ENCODE data around the gene CAMK1D.

CAMK1D gene

DNA sequence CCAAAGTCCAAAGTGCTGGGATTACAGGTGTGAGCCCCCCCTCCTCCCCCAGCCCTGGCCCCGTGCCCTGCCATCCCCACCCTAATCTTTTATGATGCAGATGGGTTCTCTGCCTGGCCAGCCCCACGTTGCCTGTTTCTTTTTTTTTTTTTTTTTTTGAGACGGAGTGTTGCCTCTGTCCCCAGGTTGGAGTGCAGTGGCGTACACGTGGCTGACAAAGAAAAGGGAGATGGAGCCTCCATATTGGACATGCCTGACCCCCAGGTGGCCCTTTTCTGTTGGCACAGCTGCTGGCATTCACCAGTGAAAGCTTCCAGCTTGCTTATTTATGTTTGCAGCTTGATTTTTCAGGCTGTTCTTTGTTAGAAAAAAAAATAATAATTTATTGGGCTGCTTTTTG lies 416.9 kb downstream of the CAMK1D start:
- no peak overlapping the region for H3K9ac ChIP-seq (ENCODE audit: low read length)
- no peaks in the 10 kb centered on the region for H3K36me3 ChIP-seq (ENCODE audit: control insufficient read depth, insufficient read depth, low read length)

GRCh38 chr10:12768156-12769100 lies 419.1 kb downstream of the CAMK1D start:
- no peak overlapping the region for H3K9ac ChIP-seq (ENCODE audit: low read length)
- no peaks in the 10 kb centered on the region for H3K36me3 ChIP-seq (ENCODE audit: control insufficient read depth, insufficient read depth, low read length)
- no peaks in the 10 kb centered on the region for H3K4me1 ChIP-seq (ENCODE audit: control insufficient read depth, insufficient read depth, low read length)
- H3K4me3 ChIP-seq (ENCODE audit: low read length): no peak overlapping the region
- H3K27me3 ChIP-seq (ENCODE audit: control insufficient read depth, insufficient read depth, low read length): no peaks in the 10 kb centered on the region
- no peaks in the 10 kb centered on the region for H3K9me3 ChIP-seq (ENCODE audit: control insufficient read depth, low read length)

More for the DNA sequence above, 416.9 kb downstream of the CAMK1D start:
- no peaks in the 10 kb centered on the region for H3K9me3 ChIP-seq (ENCODE audit: control insufficient read depth, low read length)
- H3K27me3 ChIP-seq (ENCODE audit: control insufficient read depth, insufficient read depth, low read length): no peaks in the 10 kb centered on the region
- no peak overlapping the region for H3K4me3 ChIP-seq (ENCODE audit: low read length)
- H3K4me1 ChIP-seq (ENCODE audit: control insufficient read depth, insufficient read depth, low read length): no peaks in the 10 kb centered on the region

DNA sequence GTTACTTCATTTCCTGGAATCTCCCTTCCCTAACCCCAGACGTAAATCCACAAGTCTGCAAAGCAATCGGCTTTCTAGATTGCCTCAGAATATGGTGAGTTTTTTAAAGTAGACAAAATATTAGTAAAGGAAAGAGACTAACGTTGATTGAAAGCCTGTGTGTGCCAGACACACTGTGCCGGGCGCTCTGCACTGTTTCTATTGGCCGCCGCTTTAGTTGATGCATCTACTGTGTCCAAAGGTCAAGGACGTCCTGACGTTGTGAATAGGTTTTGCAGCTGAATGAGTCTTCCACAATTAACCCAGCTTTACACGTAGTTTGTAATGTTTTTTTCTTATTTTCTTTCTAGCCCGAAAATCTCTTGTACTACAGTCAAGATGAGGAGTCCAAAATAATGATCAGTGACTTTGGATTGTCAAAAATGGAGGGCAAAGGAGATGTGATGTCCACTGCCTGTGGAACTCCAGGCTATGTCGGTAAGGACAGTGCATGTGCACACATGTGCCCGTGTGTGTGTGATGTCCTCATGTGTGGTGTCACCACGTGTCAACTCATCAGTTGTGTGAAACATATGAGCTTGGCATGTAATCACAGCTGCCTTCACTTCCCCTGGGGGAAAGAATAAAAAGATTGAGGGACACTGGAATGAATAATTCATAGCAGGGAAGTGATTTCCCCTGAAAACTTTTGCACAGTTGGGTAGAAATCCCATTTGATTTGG lies 420.1 kb downstream of the CAMK1D start:
- Histone ChIP-seq H3K27me3 (ENCODE audit: control insufficient read depth, insufficient read depth, low read length) (no peaks in the 10 kb centered on the region), H3K9me3 (ENCODE audit: control insufficient read depth, low read length) (no peaks in the 10 kb centered on the region), H3K4me1 (ENCODE audit: control insufficient read depth, insufficient read depth, low read length) (peaks cover 2% of the 10 kb centered on the region), H3K4me3 (ENCODE audit: low read length) (no peak overlapping the region), H3K36me3 (ENCODE audit: control insufficient read depth, insufficient read depth, low read length) (no peaks in the 10 kb centered on the region), H3K9ac (ENCODE audit: low read length) (no peak overlapping the region)

DNA sequence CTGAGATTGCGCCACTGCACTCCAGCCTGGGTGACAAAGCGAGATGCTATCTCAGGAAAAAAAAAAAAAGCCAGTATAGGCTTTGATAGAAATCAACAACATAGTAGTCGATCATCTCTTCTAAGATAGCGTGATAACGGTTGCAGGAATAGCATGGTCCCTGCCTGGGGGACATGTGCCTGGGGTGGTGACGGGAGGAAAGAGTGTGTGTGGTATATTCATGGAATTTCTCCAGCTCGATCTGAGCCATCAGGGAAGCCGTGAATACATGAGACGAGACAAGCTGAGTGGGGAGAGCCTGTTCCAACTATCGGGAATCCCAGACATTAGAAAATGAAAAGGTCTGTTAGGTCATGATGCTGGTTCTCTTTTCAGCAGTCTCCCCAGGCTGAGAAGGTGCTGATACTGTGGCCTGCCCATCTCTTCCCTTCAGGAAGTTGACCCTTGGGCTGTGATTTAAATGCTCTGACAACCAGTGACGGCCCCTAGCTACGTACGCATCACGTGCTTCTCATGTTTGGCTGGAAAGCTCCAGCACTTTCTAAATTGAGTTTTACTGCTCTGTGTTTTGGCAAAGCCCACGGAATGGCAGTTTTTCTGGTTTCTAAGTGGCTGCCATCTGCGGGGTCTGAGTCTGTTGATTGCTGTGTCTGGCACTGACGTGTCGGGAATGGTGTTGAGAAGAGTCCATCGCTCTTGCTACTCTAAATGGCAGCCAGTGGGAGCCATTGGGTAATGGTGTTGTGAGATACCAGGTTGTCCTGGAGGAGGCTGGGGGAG lies 422.8 kb downstream of the CAMK1D start:
- H3K4me3 ChIP-seq (ENCODE audit: low read length): no peak overlapping the region
- H3K36me3 ChIP-seq (ENCODE audit: control insufficient read depth, insufficient read depth, low read length): no peaks in the 10 kb centered on the region
- peaks cover 4% of the 10 kb centered on the region for H3K4me1 ChIP-seq (ENCODE audit: control insufficient read depth, insufficient read depth, low read length)
- no peaks in the 10 kb centered on the region for H3K9me3 ChIP-seq (ENCODE audit: control insufficient read depth, low read length)
- no peaks in the 10 kb centered on the region for H3K27me3 ChIP-seq (ENCODE audit: control insufficient read depth, insufficient read depth, low read length)
- H3K9ac ChIP-seq (ENCODE audit: low read length): no peak overlapping the region

DNA sequence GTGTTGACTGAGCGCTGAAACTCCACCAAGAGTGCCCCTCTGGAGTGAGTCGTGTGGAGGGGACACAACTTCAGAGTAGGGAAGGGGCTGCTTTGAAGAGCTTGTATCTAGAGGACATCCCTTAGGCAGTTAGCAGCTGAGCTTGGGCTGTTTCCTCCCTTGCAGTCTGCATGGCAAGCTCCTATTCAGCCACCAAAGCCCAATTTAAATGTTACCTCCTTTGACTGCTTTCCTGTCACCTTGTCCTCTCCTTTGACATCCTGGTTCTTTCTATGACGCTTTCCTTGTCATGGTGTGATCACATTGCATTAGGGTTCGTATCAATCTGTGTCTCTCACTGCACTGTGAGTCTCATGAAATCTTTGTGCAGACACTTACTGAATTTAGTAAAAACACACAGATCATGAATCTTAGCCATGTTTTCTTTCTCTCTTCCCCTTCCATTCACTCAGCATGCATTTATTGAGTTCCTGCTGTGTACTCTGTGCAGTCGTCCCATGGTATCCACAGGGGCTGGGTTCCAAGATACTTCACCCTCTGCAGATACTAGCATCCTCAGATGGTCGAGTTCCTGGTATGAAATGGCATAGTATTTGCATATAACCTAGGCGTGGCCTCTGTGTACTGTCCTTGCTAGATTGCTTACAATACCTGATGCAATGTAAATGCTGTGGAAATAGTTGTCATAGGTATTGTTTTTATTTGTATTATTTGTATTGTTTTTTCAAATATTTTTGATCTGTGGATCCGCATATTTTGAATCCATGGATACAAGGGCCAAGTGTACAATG lies 423.6 kb downstream of the CAMK1D start:
- Histone ChIP-seq H3K4me3 (ENCODE audit: low read length) (no peak overlapping the region), H3K27me3 (ENCODE audit: control insufficient read depth, insufficient read depth, low read length) (no peaks in the 10 kb centered on the region), H3K9me3 (ENCODE audit: control insufficient read depth, low read length) (no peaks in the 10 kb centered on the region), H3K4me1 (ENCODE audit: control insufficient read depth, insufficient read depth, low read length) (peaks cover 4% of the 10 kb centered on the region), H3K36me3 (ENCODE audit: control insufficient read depth, insufficient read depth, low read length) (no peaks in the 10 kb centered on the region), H3K9ac (ENCODE audit: low read length) (no peak overlapping the region)

- no peaks in the 10 kb centered on the region for H3K9me3 ChIP-seq (ENCODE audit: control insufficient read depth, low read length)
- H3K4me3 ChIP-seq (ENCODE audit: low read length): no peak overlapping the region
- no peak overlapping the region for H3K9ac ChIP-seq (ENCODE audit: low read length)
- H3K27me3 ChIP-seq (ENCODE audit: control insufficient read depth, insufficient read depth, low read length): no peaks in the 10 kb centered on the region
- no peaks in the 10 kb centered on the region for H3K36me3 ChIP-seq (ENCODE audit: control insufficient read depth, insufficient read depth, low read length)
- H3K4me1 ChIP-seq (ENCODE audit: control insufficient read depth, insufficient read depth, low read length): peaks cover 4% of the 10 kb centered on the region
These were observed 425.0 kb downstream of the CAMK1D start for GRCh38 chr10:12774204-12774894.

DNA sequence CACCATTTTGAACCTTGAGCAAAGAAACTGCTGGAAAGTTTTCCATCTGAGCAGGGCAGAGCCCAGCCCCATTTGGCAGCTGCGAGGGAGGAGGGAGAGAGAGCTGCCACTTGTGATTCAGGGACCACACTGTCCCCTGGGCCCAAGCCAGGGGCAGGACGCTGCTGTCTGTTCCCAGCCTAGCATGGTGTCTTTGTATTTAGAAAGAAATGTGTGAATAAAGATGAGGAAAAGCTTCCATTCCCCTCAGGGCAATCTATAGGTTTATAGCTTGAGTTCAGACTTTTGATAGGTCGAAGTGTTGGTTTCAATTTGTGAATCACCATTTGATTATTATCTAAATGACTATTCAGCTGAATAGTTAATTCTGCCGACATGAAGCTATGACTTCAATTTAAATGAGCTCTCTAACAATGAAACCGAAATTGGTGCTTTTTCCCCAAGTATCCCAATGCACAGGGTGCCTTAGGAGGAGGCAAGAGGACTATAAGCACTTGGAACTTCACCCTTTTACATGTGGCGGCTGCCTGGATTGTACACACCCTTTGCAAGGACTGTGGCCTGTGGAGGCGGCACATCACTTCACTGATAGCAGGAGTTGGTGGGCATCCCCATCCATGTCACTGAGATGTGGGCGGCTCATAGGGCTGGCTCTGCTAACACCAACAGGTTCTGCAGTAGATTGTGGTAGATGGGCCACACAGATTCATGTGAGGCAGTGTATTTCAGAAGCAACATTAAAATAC lies 428.7 kb downstream of the CAMK1D start:
- Histone ChIP-seq H3K9me3 (ENCODE audit: control insufficient read depth, low read length) (no peaks in the 10 kb centered on the region), H3K36me3 (ENCODE audit: control insufficient read depth, insufficient read depth, low read length) (no peaks in the 10 kb centered on the region), H3K9ac (ENCODE audit: low read length) (no peak overlapping the region), H3K27me3 (ENCODE audit: control insufficient read depth, insufficient read depth, low read length) (no peaks in the 10 kb centered on the region), H3K4me1 (ENCODE audit: control insufficient read depth, insufficient read depth, low read length) (peaks cover 12% of the 10 kb centered on the region), H3K4me3 (ENCODE audit: low read length) (no peak overlapping the region)

GRCh38 chr10:12780634-12781601 lies 431.6 kb downstream of the CAMK1D start:
- H3K9ac ChIP-seq (ENCODE audit: low read length): no peak overlapping the region
- H3K27me3 ChIP-seq (ENCODE audit: control insufficient read depth, insufficient read depth, low read length): no peaks in the 10 kb centered on the region
- H3K4me3 ChIP-seq (ENCODE audit: low read length): no peak overlapping the region
- no peaks in the 10 kb centered on the region for H3K36me3 ChIP-seq (ENCODE audit: control insufficient read depth, insufficient read depth, low read length)
- peaks cover 8% of the 10 kb centered on the region for H3K4me1 ChIP-seq (ENCODE audit: control insufficient read depth, insufficient read depth, low read length)
- no peaks in the 10 kb centered on the region for H3K9me3 ChIP-seq (ENCODE audit: control insufficient read depth, low read length)

DNA sequence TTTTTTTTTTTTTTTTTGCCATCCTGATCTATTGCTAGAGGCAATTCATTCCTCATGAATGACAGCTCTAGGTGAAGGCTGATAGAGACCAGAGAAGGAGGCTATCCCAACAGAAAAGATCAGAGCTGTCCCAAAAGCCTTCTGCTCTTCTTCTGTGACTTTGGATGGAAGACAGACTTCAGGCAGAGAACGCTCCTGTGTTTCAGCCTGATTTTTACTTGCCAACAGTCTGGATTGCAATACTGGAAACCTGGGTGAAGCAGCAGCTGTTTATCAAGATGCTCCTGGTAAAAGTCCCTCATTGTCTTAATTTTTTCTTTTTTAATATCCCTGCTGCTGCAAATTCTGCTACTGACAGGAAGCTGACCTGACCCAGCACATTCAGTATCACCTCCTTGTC lies 432.6 kb downstream of the CAMK1D start:
- Histone ChIP-seq H3K4me1 (ENCODE audit: control insufficient read depth, insufficient read depth, low read length) (peaks cover 8% of the 10 kb centered on the region), H3K36me3 (ENCODE audit: control insufficient read depth, insufficient read depth, low read length) (no peaks in the 10 kb centered on the region), H3K9me3 (ENCODE audit: control insufficient read depth, low read length) (no peaks in the 10 kb centered on the region), H3K27me3 (ENCODE audit: control insufficient read depth, insufficient read depth, low read length) (no peaks in the 10 kb centered on the region), H3K9ac (ENCODE audit: low read length) (no peak overlapping the region), H3K4me3 (ENCODE audit: low read length) (no peak overlapping the region)

- Histone ChIP-seq H3K4me1 (ENCODE audit: control insufficient read depth, insufficient read depth, low read length) (peaks cover 8% of the 10 kb centered on the region), H3K36me3 (ENCODE audit: control insufficient read depth, insufficient read depth, low read length) (no peaks in the 10 kb centered on the region), H3K4me3 (ENCODE audit: low read length) (no peak overlapping the region), H3K9me3 (ENCODE audit: control insufficient read depth, low read length) (no peaks in the 10 kb centered on the region), H3K9ac (ENCODE audit: low read length) (no peak overlapping the region), H3K27me3 (ENCODE audit: control insufficient read depth, insufficient read depth, low read length) (no peaks in the 10 kb centered on the region)
These were observed 433.2 kb downstream of the CAMK1D start for GRCh38 chr10:12782537-12782936.
